ENCODE data around the gene RFLNA.

RFLNA gene

DNA sequence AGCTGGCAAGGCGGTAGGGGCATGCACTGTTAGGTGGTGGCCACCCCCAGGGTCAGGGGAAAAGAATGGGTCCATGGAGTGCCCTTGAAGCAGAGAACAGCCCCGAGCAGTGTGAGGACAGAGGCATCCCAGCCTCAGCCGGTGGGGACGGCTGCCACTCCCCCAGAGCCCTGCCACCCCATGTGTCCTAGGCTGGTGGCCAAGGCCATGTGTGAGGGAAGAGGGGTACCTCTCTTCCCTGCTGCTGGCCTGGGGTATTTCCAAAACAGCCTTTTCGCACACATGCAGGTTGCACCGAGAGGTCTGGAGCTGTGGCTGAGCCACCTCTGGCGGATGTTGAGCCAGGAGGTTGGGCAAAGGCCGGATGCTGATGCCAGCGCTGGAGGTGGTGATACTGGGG, 19.9 kb downstream of the RFLNA start:
- TF ChIP-seq, protein P1, sequence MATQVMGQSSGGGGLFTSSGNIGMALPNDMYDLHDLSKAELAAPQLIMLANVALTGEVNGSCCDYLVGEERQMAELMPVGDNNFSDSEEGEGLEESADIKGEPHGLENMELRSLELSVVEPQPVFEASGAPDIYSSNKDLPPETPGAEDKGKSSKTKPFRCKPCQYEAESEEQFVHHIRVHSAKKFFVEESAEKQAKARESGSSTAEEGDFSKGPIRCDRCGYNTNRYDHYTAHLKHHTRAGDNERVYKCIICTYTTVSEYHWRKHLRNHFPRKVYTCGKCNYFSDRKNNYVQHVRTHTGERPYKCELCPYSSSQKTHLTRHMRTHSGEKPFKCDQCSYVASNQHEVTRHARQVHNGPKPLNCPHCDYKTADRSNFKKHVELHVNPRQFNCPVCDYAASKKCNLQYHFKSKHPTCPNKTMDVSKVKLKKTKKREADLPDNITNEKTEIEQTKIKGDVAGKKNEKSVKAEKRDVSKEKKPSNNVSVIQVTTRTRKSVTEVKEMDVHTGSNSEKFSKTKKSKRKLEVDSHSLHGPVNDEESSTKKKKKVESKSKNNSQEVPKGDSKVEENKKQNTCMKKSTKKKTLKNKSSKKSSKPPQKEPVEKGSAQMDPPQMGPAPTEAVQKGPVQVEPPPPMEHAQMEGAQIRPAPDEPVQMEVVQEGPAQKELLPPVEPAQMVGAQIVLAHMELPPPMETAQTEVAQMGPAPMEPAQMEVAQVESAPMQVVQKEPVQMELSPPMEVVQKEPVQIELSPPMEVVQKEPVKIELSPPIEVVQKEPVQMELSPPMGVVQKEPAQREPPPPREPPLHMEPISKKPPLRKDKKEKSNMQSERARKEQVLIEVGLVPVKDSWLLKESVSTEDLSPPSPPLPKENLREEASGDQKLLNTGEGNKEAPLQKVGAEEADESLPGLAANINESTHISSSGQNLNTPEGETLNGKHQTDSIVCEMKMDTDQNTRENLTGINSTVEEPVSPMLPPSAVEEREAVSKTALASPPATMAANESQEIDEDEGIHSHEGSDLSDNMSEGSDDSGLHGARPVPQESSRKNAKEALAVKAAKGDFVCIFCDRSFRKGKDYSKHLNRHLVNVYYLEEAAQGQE (IDR thresholded peaks at IDR 0.05; ENCODE audit: low read depth): no peak
- TF ChIP-seq NFIC (IDR thresholded peaks at IDR 0.05): no peak
- TF ChIP-seq FOXM1 (IDR thresholded peaks at IDR 0.05; ENCODE audit: borderline replicate concordance, low read depth): no peak
- no peak for TF ChIP-seq TAF1 (IDR thresholded peaks at IDR 0.05; ENCODE audit: low read depth)
- no peak for TF ChIP-seq CREB1 (IDR thresholded peaks at IDR 0.05; ENCODE audit: low read depth)
- TF ChIP-seq TEAD4 (IDR thresholded peaks at IDR 0.05): no peak
- TF ChIP-seq YY1 (IDR thresholded peaks at IDR 0.05; ENCODE audit: low read depth): no peak
- TF ChIP-seq, protein P2, sequence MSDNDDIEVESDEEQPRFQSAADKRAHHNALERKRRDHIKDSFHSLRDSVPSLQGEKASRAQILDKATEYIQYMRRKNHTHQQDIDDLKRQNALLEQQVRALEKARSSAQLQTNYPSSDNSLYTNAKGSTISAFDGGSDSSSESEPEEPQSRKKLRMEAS (IDR thresholded peaks at IDR 0.05): no peak
- TF ChIP-seq RAD21 (IDR thresholded peaks at IDR 0.05; ENCODE audit: low read depth): no peak
- TF ChIP-seq, protein P3, sequence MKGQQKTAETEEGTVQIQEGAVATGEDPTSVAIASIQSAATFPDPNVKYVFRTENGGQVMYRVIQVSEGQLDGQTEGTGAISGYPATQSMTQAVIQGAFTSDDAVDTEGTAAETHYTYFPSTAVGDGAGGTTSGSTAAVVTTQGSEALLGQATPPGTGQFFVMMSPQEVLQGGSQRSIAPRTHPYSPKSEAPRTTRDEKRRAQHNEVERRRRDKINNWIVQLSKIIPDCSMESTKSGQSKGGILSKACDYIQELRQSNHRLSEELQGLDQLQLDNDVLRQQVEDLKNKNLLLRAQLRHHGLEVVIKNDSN (IDR thresholded peaks at IDR 0.05): no peak
- no peak for TF ChIP-seq TCF12 (IDR thresholded peaks at IDR 0.05; ENCODE audit: low read depth)
- TF ChIP-seq EP300 (IDR thresholded peaks at IDR 0.05; ENCODE audit: borderline replicate concordance): no peak
- no peak for TF ChIP-seq EGR1 (IDR thresholded peaks at IDR 0.05)
- no peak for TF ChIP-seq ZBTB7A (IDR thresholded peaks at IDR 0.05; ENCODE audit: low read depth)
- no peak for TF ChIP-seq CEBPB (IDR thresholded peaks at IDR 0.05)

DNA sequence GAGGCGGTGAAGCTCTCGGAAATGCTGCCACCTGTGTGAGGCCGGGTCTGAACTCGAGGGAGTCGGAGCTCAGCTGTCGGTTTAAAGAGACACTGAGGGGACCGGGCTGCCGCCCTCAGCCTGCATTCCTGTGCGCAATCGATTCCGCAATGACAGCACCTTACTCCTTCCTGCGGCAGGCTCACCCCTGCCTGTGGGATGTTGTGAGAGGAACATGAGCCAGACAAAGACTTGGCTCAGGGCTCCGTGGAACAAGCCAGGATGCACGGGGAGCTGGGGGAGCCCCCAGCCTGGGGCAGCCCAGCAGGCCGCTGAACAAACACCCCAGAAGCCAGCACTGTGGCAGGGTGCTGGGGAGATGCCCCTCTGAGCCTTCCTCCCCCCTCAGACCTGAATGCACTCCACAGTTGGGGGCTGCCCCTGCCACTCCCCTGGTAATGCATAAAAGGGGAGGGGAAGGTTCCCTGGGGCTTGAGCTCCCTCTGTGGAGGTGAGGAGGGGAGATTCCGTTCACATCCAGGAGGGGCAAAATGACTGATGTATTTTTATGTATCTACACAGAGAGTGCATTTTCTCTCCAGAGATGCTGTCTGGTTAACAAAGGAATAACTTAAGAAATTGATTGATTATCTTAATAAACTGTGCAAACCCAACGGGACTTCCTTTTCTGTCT, 20.6 kb downstream of the RFLNA start:
- TF ChIP-seq RAD21 (IDR thresholded peaks at IDR 0.05; ENCODE audit: low read depth) (no peak), EGR1 (IDR thresholded peaks at IDR 0.05) (no peak), NFIC (IDR thresholded peaks at IDR 0.05) (no peak), CEBPB (IDR thresholded peaks at IDR 0.05) (no peak), TEAD4 (IDR thresholded peaks at IDR 0.05) (no peak), ZBTB7A (IDR thresholded peaks at IDR 0.05; ENCODE audit: low read depth) (no peak), CREB1 (IDR thresholded peaks at IDR 0.05; ENCODE audit: low read depth) (no peak), YY1 (IDR thresholded peaks at IDR 0.05; ENCODE audit: low read depth) (no peak), FOXM1 (IDR thresholded peaks at IDR 0.05; ENCODE audit: borderline replicate concordance, low read depth) (no peak), EP300 (IDR thresholded peaks at IDR 0.05; ENCODE audit: borderline replicate concordance) (no peak), TCF12 (IDR thresholded peaks at IDR 0.05; ENCODE audit: low read depth) (no peak), TAF1 (IDR thresholded peaks at IDR 0.05; ENCODE audit: low read depth) (no peak)
- TF ChIP-seq, protein P2 (IDR thresholded peaks at IDR 0.05): no peak
- TF ChIP-seq, protein P1 (IDR thresholded peaks at IDR 0.05; ENCODE audit: low read depth): no peak
- TF ChIP-seq, protein P3 (IDR thresholded peaks at IDR 0.05): no peak

DNA sequence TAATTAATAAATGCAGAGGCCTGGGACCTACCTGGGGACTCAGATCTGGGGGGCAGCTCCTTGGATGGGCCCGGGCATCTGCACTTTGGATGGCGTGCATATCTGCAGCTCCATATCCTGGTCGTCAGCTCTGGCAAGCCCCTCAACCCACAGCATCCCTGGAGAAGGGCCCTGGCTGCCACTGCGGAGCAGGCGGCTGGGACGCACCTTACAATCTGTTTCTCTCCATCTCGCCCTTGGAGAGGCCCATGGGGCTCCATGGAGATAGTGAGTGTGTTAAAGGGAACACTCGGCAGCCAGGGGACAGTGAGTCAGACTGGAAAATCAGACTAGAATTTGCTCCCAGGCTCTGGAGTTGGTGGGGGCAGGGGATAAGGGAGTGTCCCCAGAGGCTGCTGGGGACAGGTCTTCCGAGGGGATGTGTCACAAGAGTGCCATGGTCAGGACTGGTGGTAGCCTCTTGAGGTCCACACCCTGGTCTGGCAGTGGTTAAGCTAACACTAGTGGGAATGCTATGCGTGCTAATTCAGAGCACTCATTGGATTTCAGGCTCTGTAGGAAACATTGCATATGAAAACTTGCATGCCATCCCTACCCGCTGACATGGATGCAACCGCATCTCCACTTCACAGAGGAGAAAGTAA, 21.5 kb downstream of the RFLNA start:
- no peak for TF ChIP-seq RAD21 (IDR thresholded peaks at IDR 0.05; ENCODE audit: low read depth)
- no peak for TF ChIP-seq EGR1 (IDR thresholded peaks at IDR 0.05)
- TF ChIP-seq NFIC (IDR thresholded peaks at IDR 0.05): no peak
- TF ChIP-seq, protein P3 (IDR thresholded peaks at IDR 0.05): no peak
- TF ChIP-seq, protein P1 (IDR thresholded peaks at IDR 0.05; ENCODE audit: low read depth): no peak
- TF ChIP-seq YY1 (IDR thresholded peaks at IDR 0.05; ENCODE audit: low read depth): no peak
- no peak for TF ChIP-seq CEBPB (IDR thresholded peaks at IDR 0.05)
- TF ChIP-seq EP300 (IDR thresholded peaks at IDR 0.05; ENCODE audit: borderline replicate concordance): no peak
- no peak for TF ChIP-seq TEAD4 (IDR thresholded peaks at IDR 0.05)
- no peak for TF ChIP-seq FOXM1 (IDR thresholded peaks at IDR 0.05; ENCODE audit: borderline replicate concordance, low read depth)
- no peak for TF ChIP-seq ZBTB7A (IDR thresholded peaks at IDR 0.05; ENCODE audit: low read depth)
- no peak for TF ChIP-seq CREB1 (IDR thresholded peaks at IDR 0.05; ENCODE audit: low read depth)
- no peak for TF ChIP-seq TCF12 (IDR thresholded peaks at IDR 0.05; ENCODE audit: low read depth)
- TF ChIP-seq TAF1 (IDR thresholded peaks at IDR 0.05; ENCODE audit: low read depth): no peak
- TF ChIP-seq, protein P2 (IDR thresholded peaks at IDR 0.05): no peak

Data from Ishikawa (cell line).